Measurements from ENCODE around the gene LYSMD2. TPM values are rescaled to one million over a fixed set of nuclear protein-coding genes. Genes with fewer than 3 reads are reported as not detected.

Gene LYSMD2
- polyA plus RNA-seq, 1 donor from 2014 or later, result 66.6 TPM

DNA sequence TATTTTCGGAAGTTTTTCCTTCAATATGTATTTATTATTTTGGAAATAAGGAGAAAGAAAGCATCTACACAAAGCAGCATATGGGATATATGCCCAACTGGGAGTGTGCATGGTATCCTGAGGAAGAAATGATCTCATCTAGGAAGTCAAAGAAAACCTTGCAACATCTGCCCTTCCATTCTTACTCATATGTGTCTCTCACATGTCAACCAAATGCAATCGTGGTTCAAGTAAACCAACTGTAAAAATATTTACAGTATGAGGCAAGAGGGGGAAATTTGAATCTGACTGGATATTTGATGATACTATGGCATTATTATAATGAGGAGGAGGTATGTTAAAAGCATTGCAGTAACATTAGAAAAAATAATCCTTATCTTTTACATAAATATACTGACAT lies 59.4 kb downstream of the LYSMD2 start:
- H3K27me3 Mint-ChIP-seq, result peaks cover 25% of the 10 kb centered on the region
- H3K27ac Mint-ChIP-seq, result no peak overlapping the region
- no peaks in the 10 kb centered on the region for H3K36me3 Mint-ChIP-seq
- H3K4me3 Mint-ChIP-seq, result no peak overlapping the region
- peaks cover 0 to 2% (median 0%) of the 10 kb centered on the region in 3 donors for H3K4me1 Mint-ChIP-seq
- H3K9me3 Mint-ChIP-seq, result peaks cover 0 to 7% (median 0%) of the 10 kb centered on the region in 3 donors

DNA sequence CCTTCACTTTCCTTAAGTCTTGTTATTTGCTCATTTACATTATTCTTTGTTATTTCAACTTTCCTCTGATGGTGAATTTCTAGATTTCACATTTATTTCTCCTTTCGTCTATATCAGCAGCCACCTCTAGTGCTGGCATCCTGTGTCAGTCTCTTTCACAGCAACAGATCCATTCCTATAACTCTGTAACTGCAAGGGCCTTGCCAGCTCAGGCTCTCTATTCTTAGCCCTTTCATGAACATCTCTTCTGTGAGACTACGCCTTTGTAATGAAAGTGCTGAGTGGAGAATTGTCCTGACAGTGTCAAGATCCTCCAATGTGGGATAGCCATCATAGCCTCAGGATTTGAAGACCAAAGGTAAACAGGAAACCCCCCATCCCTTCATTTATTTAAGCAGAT lies 60.0 kb downstream of the LYSMD2 start:
- no peak overlapping the region for H3K27ac Mint-ChIP-seq
- peaks cover 0 to 2% (median 0%) of the 10 kb centered on the region in 3 donors for H3K4me1 Mint-ChIP-seq
- no peak overlapping the region for H3K4me3 Mint-ChIP-seq
- peaks cover 0 to 7% (median 0%) of the 10 kb centered on the region in 3 donors for H3K9me3 Mint-ChIP-seq
- peaks cover 22% of the 10 kb centered on the region for H3K27me3 Mint-ChIP-seq
- H3K36me3 Mint-ChIP-seq, result no peaks in the 10 kb centered on the region

DNA sequence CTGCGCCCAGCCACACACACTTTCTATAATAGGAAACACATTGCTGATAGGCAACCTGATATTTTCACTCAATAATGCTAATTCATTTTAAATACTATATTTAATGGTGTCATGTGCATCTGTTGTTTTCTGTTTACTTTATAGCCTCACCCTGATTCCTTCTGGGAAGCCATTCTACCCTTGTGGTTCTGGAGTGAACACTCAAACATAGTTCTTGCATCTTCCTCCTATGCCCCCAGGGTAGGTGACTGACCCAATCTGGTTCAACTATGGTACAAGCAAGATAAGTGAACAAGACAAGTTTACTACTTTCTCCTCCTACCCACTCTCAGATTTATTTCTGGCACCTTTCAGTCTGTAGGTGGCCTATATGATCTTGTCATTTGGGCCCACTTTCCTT lies 60.4 kb downstream of the LYSMD2 start:
- Mint-ChIP-seq H3K4me3 (no peak overlapping the region), H3K27ac (no peak overlapping the region), H3K27me3 (peaks cover 22% of the 10 kb centered on the region), H3K9me3 (peaks cover 0 to 7% (median 0%) of the 10 kb centered on the region in 3 donors), H3K4me1 (peaks cover 0 to 2% (median 0%) of the 10 kb centered on the region in 3 donors), H3K36me3 (no peaks in the 10 kb centered on the region)

DNA sequence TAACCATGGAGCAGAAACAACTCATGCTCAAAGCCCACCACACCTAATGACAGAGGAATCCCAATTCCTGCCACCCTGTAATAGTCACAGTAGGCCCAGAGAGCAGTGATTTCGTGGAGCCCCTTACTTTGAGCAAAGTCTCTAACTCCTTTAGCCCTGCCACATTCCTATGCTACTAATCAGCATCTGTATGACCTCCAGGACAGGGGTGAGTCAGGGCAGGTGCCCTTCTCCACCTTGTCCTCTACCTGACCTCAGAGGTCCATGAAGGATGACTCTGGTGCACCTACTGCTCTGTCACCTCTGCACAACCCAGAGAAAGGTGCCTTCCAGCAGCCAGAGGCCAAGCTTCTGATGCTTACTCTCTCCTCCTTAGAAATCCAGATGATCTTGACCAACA lies 62.2 kb downstream of the LYSMD2 start:
- Mint-ChIP-seq H3K4me1 (peaks cover 0 to 2% (median 0%) of the 10 kb centered on the region in 3 donors), H3K36me3 (no peaks in the 10 kb centered on the region), H3K27ac (no peak overlapping the region), H3K9me3 (peaks cover 0 to 7% (median 0%) of the 10 kb centered on the region in 3 donors), H3K4me3 (no peak overlapping the region), H3K27me3 (peaks cover 6% of the 10 kb centered on the region)

Other genes with a start within 250 kb of the LYSMD2 start
- 1.1 TPM for gene DMXL2, start 114.9 kb downstream of the LYSMD2 start, polyA plus RNA-seq
- not detected for gene SCG3, start 56.2 kb downstream of the LYSMD2 start, polyA plus RNA-seq
- gene TMOD2, start 13.9 kb upstream of the LYSMD2 start, polyA plus RNA-seq, result 6.4 TPM
- 23.4 TPM for gene TMOD3, start 92.0 kb upstream of the LYSMD2 start, polyA plus RNA-seq
- 13.4 TPM for gene LEO1, start 234.1 kb upstream of the LYSMD2 start, polyA plus RNA-seq